HEK293 (cell line): ENCODE measurements around the gene PDCD4.

Source experiments
- KLF1 ChIP-seq: fragments of 450-650 bp; formaldehyde crosslinking; IDR thresholded peaks from 2 replicates; pipeline ENCODE4 v1.5.1; 2016; ENCODE audit warnings: missing biosample characterization, missing genetic modification characterization
- OVOL3 ChIP-seq: fragments of 450-650 bp; formaldehyde crosslinking; IDR thresholded peaks from 2 replicates; pipeline ENCODE4 v1.5.1; 2016; ENCODE audit warnings: missing biosample characterization, missing genetic modification characterization
- RBAK ChIP-seq: fragments of 450-650 bp; formaldehyde crosslinking; IDR thresholded peaks from 2 replicates; pipeline ENCODE4 v1.5.1; 2016; ENCODE audit warnings: missing biosample characterization, missing genetic modification characterization
- SALL2 ChIP-seq: fragments of 450-650 bp; formaldehyde crosslinking; IDR thresholded peaks from 2 replicates; pipeline ENCODE4 v1.5.0; 2017; ENCODE audit warnings: missing biosample characterization, mild to moderate bottlenecking, missing genetic modification characterization, borderline replicate concordance
- SCRT2 ChIP-seq: fragments of 450-650 bp; formaldehyde crosslinking; IDR thresholded peaks from 2 replicates; pipeline ENCODE4 v1.5.1; 2016; ENCODE audit warnings: missing biosample characterization, missing genetic modification characterization
- SP3 ChIP-seq: fragments of 450-650 bp; formaldehyde crosslinking; IDR thresholded peaks from 2 replicates; pipeline ENCODE4 v1.5.1; 2016; ENCODE audit warnings: missing biosample characterization, missing genetic modification characterization
- ZBTB1 ChIP-seq: fragments of 450-650 bp; formaldehyde crosslinking; IDR thresholded peaks from 2 replicates; pipeline ENCODE4 v1.5.1; 2016; ENCODE audit warnings: missing biosample characterization, missing genetic modification characterization
- ZEB2 ChIP-seq: fragments of 450-650 bp; formaldehyde crosslinking; IDR thresholded peaks from 2 replicates; pipeline ENCODE4 v1.5.1; 2016; ENCODE audit warnings: missing biosample characterization, missing genetic modification characterization
- ZNF140 ChIP-seq: fragments of 450-650 bp; formaldehyde crosslinking; IDR thresholded peaks from 2 replicates; pipeline ENCODE4 v1.5.1; 2016; ENCODE audit warnings: missing biosample characterization, missing genetic modification characterization
- ZNF175 ChIP-seq: fragments of 450-650 bp; formaldehyde crosslinking; IDR thresholded peaks from 2 replicates; pipeline ENCODE4 v1.5.1; 2016; ENCODE audit warnings: missing biosample characterization, missing genetic modification characterization
- ZNF366 ChIP-seq: fragments of 450-650 bp; formaldehyde crosslinking; conservative IDR thresholded peaks from 2 replicates; pipeline ENCODE4 v1.5.1; 2016; ENCODE audit warnings: missing biosample characterization, missing genetic modification characterization
- ZNF404 ChIP-seq: fragments of 450-650 bp; formaldehyde crosslinking; IDR thresholded peaks from 2 replicates; pipeline ENCODE4 v1.5.1; 2017; ENCODE audit warnings: missing biosample characterization, missing genetic modification characterization
- ZNF473 ChIP-seq: fragments of 450-650 bp; formaldehyde crosslinking; IDR thresholded peaks from 2 replicates; pipeline ENCODE4 v1.5.1; 2017; ENCODE audit warnings: missing biosample characterization, missing genetic modification characterization
- ZNF529 ChIP-seq: fragments of 450-650 bp; formaldehyde crosslinking; IDR thresholded peaks from 2 replicates; pipeline ENCODE4 v1.5.1; 2017; ENCODE audit warnings: missing genetic modification characterization, missing biosample characterization; ENCODE audit not compliant: insufficient replicate concordance
- ZNF548 ChIP-seq: fragments of 450-650 bp; formaldehyde crosslinking; IDR thresholded peaks from 2 replicates; pipeline ENCODE4 v1.5.1; 2016; ENCODE audit warnings: missing biosample characterization, missing genetic modification characterization
- ZNF561 ChIP-seq: fragments of 450-650 bp; IDR thresholded peaks from 2 replicates; pipeline ENCODE4 v1.5.1; 2018; ENCODE audit warnings: missing biosample characterization, missing genetic modification characterization, borderline replicate concordance
- ZNF670 ChIP-seq: fragments of 450-650 bp; formaldehyde crosslinking; IDR thresholded peaks from 2 replicates; pipeline ENCODE4 v1.5.1; 2016; ENCODE audit warnings: missing biosample characterization, missing genetic modification characterization, low read depth
- TF ChIP-seq, protein P1 (sequence below): fragments of 450-650 bp; formaldehyde crosslinking; optimal IDR thresholded peaks from 2 replicates; pipeline ENCODE3; 2016; ENCODE audit warnings: missing biosample characterization, mild to moderate bottlenecking, missing genetic modification characterization
- TF ChIP-seq, protein P2 (sequence below): fragments of 450-650 bp; formaldehyde crosslinking; IDR thresholded peaks from 2 replicates; pipeline ENCODE4 v1.5.1; 2016; ENCODE audit warnings: missing biosample characterization, missing genetic modification characterization
- TF ChIP-seq, protein P3 (sequence below): fragments of 450-650 bp; formaldehyde crosslinking; IDR thresholded peaks from 2 replicates; pipeline ENCODE4 v1.5.0; 2017; ENCODE audit warnings: missing biosample characterization, missing genetic modification characterization, borderline replicate concordance
- TF ChIP-seq, protein P4 (sequence below): fragments of 450-650 bp; formaldehyde crosslinking; IDR thresholded peaks from 2 replicates; pipeline ENCODE4 v1.5.1; 2016; ENCODE audit warnings: missing biosample characterization, missing genetic modification characterization, low read depth
- TF ChIP-seq, protein P5 (sequence below): fragments of 450-650 bp; formaldehyde crosslinking; IDR thresholded peaks from 2 replicates; pipeline ENCODE4 v1.5.1; 2016; ENCODE audit warnings: missing biosample characterization, missing genetic modification characterization, borderline replicate concordance
- TF ChIP-seq, protein P6 (sequence below): fragments of 450-650 bp; formaldehyde crosslinking; IDR thresholded peaks from 2 replicates; pipeline ENCODE4 v1.5.1; 2017; ENCODE audit warnings: missing biosample characterization, mild to moderate bottlenecking, missing genetic modification characterization, moderate library complexity

Gene PDCD4

DNA sequence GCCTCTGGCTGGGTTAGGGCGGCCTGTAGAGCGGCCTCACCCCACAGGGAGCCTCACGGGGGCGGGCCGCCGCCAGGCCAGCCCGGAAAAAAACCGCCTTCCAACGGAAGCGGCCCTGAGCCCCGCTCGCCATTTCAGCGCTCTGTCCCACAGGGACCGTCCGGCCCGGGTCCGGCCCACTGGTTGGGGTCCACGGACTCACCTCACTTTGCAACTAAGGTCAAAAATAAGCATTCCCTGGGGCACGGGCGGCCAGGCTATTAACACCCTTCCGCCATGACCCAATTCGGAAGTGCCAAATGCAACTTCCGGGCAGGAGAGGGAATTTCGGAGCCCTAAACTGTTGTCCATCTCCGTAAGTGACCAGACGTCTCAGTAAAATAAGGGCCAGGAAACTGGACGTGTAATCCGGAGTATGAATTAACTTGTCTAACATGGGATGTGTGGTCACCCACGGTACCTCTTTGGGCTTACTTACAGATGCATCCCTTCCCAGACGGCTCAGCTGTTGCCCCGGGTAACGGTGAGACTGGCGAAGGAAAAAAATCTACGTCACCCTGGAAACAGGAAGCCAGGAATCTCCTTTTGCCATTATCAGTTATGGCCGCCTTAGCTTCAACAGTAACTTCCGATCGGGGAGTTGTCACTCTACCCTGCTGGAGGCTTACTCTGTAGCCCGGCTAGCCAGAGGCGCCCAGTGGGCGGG is 47.1 kb downstream of the PDCD4 start, which contains the start of gene BBIP1 (continued):
- TF ChIP-seq, protein P1, sequence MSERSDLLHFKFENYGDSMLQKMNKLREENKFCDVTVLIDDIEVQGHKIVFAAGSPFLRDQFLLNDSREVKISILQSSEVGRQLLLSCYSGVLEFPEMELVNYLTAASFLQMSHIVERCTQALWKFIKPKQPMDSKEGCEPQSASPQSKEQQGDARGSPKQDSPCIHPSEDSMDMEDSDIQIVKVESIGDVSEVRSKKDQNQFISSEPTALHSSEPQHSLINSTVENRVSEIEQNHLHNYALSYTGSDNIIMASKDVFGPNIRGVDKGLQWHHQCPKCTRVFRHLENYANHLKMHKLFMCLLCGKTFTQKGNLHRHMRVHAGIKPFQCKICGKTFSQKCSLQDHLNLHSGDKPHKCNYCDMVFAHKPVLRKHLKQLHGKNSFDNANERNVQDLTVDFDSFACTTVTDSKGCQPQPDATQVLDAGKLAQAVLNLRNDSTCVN = peak; percentile 39
- peak; percentile 91; the same call in 1 of the 2 replicates for TF ChIP-seq ZNF561 (tag by site-specific recombination)
- TF ChIP-seq, protein P2, sequence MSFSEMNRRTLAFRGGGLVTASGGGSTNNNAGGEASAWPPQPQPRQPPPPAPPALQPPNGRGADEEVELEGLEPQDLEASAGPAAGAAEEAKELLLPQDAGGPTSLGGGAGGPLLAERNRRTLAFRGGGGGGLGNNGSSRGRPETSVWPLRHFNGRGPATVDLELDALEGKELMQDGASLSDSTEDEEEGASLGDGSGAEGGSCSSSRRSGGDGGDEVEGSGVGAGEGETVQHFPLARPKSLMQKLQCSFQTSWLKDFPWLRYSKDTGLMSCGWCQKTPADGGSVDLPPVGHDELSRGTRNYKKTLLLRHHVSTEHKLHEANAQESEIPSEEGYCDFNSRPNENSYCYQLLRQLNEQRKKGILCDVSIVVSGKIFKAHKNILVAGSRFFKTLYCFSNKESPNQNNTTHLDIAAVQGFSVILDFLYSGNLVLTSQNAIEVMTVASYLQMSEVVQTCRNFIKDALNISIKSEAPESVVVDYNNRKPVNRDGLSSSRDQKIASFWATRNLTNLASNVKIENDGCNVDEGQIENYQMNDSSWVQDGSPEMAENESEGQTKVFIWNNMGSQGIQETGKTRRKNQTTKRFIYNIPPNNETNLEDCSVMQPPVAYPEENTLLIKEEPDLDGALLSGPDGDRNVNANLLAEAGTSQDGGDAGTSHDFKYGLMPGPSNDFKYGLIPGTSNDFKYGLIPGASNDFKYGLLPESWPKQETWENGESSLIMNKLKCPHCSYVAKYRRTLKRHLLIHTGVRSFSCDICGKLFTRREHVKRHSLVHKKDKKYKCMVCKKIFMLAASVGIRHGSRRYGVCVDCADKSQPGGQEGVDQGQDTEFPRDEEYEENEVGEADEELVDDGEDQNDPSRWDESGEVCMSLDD (tag by site-specific recombination) = peak; percentile 89
- peak; percentile 94 for TF ChIP-seq KLF1 (tag by site-specific recombination)
- no peak for TF ChIP-seq ZNF473 (tag by site-specific recombination)
- no peak for TF ChIP-seq RBAK
- no peak for TF ChIP-seq SALL2 (tag by site-specific recombination)
- peak; percentile 58 for TF ChIP-seq SP3 (tag by site-specific recombination)
- no peak for TF ChIP-seq ZNF404 (tag by site-specific recombination)
- TF ChIP-seq, protein P3, sequence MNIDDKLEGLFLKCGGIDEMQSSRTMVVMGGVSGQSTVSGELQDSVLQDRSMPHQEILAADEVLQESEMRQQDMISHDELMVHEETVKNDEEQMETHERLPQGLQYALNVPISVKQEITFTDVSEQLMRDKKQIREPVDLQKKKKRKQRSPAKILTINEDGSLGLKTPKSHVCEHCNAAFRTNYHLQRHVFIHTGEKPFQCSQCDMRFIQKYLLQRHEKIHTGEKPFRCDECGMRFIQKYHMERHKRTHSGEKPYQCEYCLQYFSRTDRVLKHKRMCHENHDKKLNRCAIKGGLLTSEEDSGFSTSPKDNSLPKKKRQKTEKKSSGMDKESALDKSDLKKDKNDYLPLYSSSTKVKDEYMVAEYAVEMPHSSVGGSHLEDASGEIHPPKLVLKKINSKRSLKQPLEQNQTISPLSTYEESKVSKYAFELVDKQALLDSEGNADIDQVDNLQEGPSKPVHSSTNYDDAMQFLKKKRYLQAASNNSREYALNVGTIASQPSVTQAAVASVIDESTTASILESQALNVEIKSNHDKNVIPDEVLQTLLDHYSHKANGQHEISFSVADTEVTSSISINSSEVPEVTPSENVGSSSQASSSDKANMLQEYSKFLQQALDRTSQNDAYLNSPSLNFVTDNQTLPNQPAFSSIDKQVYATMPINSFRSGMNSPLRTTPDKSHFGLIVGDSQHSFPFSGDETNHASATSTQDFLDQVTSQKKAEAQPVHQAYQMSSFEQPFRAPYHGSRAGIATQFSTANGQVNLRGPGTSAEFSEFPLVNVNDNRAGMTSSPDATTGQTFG = no peak
- peak; percentile 81; the same call in 1 of the 2 replicates for TF ChIP-seq ZEB2 (tag by site-specific recombination)
- TF ChIP-seq ZNF140 (tag by site-specific recombination) = no peak
- no peak for TF ChIP-seq ZNF548 (tag by site-specific recombination)
- TF ChIP-seq, protein P4, sequence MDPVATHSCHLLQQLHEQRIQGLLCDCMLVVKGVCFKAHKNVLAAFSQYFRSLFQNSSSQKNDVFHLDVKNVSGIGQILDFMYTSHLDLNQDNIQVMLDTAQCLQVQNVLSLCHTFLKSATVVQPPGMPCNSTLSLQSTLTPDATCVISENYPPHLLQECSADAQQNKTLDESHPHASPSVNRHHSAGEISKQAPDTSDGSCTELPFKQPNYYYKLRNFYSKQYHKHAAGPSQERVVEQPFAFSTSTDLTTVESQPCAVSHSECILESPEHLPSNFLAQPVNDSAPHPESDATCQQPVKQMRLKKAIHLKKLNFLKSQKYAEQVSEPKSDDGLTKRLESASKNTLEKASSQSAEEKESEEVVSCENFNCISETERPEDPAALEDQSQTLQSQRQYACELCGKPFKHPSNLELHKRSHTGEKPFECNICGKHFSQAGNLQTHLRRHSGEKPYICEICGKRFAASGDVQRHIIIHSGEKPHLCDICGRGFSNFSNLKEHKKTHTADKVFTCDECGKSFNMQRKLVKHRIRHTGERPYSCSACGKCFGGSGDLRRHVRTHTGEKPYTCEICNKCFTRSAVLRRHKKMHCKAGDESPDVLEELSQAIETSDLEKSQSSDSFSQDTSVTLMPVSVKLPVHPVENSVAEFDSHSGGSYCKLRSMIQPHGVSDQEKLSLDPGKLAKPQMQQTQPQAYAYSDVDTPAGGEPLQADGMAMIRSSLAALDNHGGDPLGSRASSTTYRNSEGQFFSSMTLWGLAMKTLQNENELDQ (tag by site-specific recombination) = no peak
- TF ChIP-seq ZNF529 (tag by site-specific recombination) = no peak
- TF ChIP-seq ZNF366 (tag by site-specific recombination) = no peak
- TF ChIP-seq ZNF175 = no peak
- TF ChIP-seq ZNF670 (tag by site-specific recombination) = no peak
- TF ChIP-seq, protein P5, sequence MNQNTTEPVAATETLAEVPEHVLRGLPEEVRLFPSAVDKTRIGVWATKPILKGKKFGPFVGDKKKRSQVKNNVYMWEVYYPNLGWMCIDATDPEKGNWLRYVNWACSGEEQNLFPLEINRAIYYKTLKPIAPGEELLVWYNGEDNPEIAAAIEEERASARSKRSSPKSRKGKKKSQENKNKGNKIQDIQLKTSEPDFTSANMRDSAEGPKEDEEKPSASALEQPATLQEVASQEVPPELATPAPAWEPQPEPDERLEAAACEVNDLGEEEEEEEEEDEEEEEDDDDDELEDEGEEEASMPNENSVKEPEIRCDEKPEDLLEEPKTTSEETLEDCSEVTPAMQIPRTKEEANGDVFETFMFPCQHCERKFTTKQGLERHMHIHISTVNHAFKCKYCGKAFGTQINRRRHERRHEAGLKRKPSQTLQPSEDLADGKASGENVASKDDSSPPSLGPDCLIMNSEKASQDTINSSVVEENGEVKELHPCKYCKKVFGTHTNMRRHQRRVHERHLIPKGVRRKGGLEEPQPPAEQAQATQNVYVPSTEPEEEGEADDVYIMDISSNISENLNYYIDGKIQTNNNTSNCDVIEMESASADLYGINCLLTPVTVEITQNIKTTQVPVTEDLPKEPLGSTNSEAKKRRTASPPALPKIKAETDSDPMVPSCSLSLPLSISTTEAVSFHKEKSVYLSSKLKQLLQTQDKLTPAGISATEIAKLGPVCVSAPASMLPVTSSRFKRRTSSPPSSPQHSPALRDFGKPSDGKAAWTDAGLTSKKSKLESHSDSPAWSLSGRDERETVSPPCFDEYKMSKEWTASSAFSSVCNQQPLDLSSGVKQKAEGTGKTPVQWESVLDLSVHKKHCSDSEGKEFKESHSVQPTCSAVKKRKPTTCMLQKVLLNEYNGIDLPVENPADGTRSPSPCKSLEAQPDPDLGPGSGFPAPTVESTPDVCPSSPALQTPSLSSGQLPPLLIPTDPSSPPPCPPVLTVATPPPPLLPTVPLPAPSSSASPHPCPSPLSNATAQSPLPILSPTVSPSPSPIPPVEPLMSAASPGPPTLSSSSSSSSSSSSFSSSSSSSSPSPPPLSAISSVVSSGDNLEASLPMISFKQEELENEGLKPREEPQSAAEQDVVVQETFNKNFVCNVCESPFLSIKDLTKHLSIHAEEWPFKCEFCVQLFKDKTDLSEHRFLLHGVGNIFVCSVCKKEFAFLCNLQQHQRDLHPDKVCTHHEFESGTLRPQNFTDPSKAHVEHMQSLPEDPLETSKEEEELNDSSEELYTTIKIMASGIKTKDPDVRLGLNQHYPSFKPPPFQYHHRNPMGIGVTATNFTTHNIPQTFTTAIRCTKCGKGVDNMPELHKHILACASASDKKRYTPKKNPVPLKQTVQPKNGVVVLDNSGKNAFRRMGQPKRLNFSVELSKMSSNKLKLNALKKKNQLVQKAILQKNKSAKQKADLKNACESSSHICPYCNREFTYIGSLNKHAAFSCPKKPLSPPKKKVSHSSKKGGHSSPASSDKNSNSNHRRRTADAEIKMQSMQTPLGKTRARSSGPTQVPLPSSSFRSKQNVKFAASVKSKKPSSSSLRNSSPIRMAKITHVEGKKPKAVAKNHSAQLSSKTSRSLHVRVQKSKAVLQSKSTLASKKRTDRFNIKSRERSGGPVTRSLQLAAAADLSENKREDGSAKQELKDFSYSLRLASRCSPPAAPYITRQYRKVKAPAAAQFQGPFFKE (tag by site-specific recombination) = no peak
- TF ChIP-seq SCRT2 (tag by site-specific recombination) = peak; percentile 73; the same call in 1 of the 2 replicates
- no peak for TF ChIP-seq ZBTB1 (tag by site-specific recombination)
- TF ChIP-seq, protein P6, sequence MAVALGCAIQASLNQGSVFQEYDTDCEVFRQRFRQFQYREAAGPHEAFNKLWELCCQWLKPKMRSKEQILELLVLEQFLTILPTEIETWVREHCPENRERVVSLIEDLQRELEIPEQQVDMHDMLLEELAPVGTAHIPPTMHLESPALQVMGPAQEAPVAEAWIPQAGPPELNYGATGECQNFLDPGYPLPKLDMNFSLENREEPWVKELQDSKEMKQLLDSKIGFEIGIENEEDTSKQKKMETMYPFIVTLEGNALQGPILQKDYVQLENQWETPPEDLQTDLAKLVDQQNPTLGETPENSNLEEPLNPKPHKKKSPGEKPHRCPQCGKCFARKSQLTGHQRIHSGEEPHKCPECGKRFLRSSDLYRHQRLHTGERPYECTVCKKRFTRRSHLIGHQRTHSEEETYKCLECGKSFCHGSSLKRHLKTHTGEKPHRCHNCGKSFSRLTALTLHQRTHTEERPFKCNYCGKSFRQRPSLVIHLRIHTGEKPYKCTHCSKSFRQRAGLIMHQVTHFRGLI = peak; percentile 70; the same call in 1 of the 2 replicates
- peak; percentile 49; the same call in 1 of the 2 replicates for TF ChIP-seq OVOL3
